Measurements from ENCODE around the gene MFSD6L. TPM values are rescaled to one million over a fixed set of nuclear protein-coding genes. Genes with fewer than 3 reads are reported as not detected.

The MFSD6L gene
- total RNA-seq, 2 experiments from 2014 or later, result 0.22 TPM; not detected in 1

DNA sequence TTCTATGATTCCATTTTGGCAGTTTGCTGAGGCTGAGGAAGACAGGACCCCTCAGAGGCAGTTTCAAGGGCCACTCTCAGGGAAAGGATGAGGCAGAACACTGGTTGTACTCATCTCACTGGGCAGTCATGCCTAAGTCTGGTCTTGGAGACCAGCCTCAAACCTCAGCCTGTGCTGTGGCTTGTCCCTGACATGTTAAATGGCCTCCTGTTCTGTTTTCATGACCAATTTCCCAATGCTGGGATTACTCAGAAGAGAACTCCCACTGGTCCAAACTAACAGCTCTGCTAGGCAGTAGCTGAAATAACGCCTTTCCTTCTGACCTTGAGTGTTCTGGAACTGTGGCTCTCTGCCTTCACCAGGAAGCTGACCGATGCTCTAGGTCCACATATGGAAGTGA, 32.4 kb downstream of the MFSD6L start:
- ATAC-seq (ENCODE audit: poor library complexity) (no peak), DNase-seq (no peak)
- intact Hi-C loops (cut with DNase I, micrococcal nuclease), result no loop called here
- Histone ChIP-seq H3K4me1 (ENCODE audit: insufficient read depth, low read length) (no peaks in the 10 kb centered on the region), H3K27ac (ENCODE audit: low read depth in 1 of 2, low read length in 2 of 2) (no peak overlapping the region), H3K4me3 (ENCODE audit: low read length) (no peak overlapping the region), H3K27me3 (ENCODE audit: control insufficient read depth in 1 of 2, insufficient read depth in 2 of 2, low read length in 2 of 2) (no peaks in the 10 kb centered on the region), H3K36me3 (ENCODE audit: insufficient read depth, low read length) (no peaks in the 10 kb centered on the region), H3K9me3 (ENCODE audit: control insufficient read depth in 1 of 2, insufficient read depth in 1 of 2, low read length in 2 of 2) (no peaks in the 10 kb centered on the region)
- Mint-ChIP-seq H3K27me3 (peaks cover 14% of the 10 kb centered on the region), H3K36me3 (ENCODE audit: low read depth) (no peaks in the 10 kb centered on the region), H3K9me3 (no peaks in the 10 kb centered on the region), H3K4me3 (no peak overlapping the region), H3K27ac (no peak overlapping the region), H3K4me1 (ENCODE audit: low read depth) (no peaks in the 10 kb centered on the region)
- ChIA-PET CTCF (no interaction called here), POLR2A (no interaction called here)
- TF ChIP-seq, protein P1, sequence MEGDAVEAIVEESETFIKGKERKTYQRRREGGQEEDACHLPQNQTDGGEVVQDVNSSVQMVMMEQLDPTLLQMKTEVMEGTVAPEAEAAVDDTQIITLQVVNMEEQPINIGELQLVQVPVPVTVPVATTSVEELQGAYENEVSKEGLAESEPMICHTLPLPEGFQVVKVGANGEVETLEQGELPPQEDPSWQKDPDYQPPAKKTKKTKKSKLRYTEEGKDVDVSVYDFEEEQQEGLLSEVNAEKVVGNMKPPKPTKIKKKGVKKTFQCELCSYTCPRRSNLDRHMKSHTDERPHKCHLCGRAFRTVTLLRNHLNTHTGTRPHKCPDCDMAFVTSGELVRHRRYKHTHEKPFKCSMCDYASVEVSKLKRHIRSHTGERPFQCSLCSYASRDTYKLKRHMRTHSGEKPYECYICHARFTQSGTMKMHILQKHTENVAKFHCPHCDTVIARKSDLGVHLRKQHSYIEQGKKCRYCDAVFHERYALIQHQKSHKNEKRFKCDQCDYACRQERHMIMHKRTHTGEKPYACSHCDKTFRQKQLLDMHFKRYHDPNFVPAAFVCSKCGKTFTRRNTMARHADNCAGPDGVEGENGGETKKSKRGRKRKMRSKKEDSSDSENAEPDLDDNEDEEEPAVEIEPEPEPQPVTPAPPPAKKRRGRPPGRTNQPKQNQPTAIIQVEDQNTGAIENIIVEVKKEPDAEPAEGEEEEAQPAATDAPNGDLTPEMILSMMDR (IDR thresholded peaks at IDR 0.05), result no peak

DNA sequence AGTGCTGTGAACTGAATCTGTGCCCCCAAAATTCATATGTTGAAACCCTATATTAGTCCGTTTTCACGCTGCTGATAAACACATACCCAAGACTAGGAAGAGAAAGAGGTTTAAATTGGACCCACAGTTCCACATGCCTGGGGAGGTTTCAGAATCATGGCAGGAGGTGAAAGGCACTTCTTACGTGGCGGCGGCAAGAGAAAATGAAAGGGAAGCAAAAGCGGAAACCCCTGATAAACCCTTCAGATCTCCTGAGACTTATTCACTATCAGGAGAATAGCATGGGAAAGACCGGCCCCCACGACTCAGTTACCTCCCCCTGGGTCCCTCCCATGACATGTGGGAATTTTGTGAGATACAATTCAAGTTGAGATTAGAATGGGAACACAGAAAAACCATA, 37.2 kb downstream of the MFSD6L start:
- no peaks in the 10 kb centered on the region for H3K36me3 Mint-ChIP-seq (ENCODE audit: low read depth)
- no peak for DNase-seq
- TF ChIP-seq, protein P1 (IDR thresholded peaks at IDR 0.05), result no peak
- Histone ChIP-seq H3K4me3 (ENCODE audit: low read length) (no peak overlapping the region), H3K27me3 (ENCODE audit: control insufficient read depth in 1 of 2, insufficient read depth in 2 of 2, low read length in 2 of 2) (no peaks in the 10 kb centered on the region), H3K27ac (ENCODE audit: low read depth in 1 of 2, low read length in 2 of 2) (no peak overlapping the region), H3K9me3 (ENCODE audit: control insufficient read depth in 1 of 2, insufficient read depth in 1 of 2, low read length in 2 of 2) (no peaks in the 10 kb centered on the region), H3K4me1 (ENCODE audit: insufficient read depth, low read length) (no peaks in the 10 kb centered on the region), H3K36me3 (ENCODE audit: insufficient read depth, low read length) (no peaks in the 10 kb centered on the region)
- no peak for ATAC-seq (ENCODE audit: poor library complexity)
- H3K4me3 Mint-ChIP-seq, result no peak overlapping the region
- no peaks in the 10 kb centered on the region for H3K9me3 Mint-ChIP-seq
- ChIA-PET POLR2A (no interaction called here), CTCF (no interaction called here)
- no peak overlapping the region for H3K27ac Mint-ChIP-seq
- intact Hi-C loops (cut with DNase I, micrococcal nuclease), result no loop called here
- no peaks in the 10 kb centered on the region for H3K4me1 Mint-ChIP-seq (ENCODE audit: low read depth)
- H3K27me3 Mint-ChIP-seq, result peaks cover 13% of the 10 kb centered on the region

DNA sequence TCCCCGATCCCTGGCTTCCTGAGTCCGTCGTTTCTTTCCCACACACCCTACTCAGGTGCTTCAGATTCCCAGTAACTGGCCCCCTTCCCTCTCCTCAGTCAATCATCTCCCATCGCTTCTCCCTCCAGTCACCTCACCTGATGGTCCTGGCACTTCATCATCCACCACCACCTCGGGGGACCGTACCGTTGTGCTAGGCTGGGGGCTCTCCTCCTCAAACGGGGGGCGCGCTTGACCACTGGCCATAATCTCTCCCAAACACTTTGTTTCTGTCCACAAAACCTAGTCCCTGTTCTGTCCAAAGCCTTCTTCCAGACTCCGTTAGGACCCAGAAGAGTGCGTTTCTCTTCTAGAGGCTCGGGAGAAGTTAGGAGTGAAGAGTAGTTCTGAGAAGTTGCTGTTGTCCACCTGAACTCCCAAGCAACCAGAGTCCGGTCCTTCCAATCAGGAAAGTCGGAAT, 41.0 kb downstream of the MFSD6L start, which contains the start of gene SPDYE4:
Gene SPDYE4, minus strand, starts transcription at position 410 of the 460 bp plus-strand sequence. Its CDS starts 164 bp downstream, at position 246.
- no peak for ATAC-seq (ENCODE audit: poor library complexity)
- Histone ChIP-seq H3K36me3 (ENCODE audit: insufficient read depth, low read length) (no peaks in the 10 kb centered on the region), H3K9me3 (ENCODE audit: control insufficient read depth in 1 of 2, insufficient read depth in 1 of 2, low read length in 2 of 2) (no peaks in the 10 kb centered on the region), H3K27ac (ENCODE audit: low read depth in 1 of 2, low read length in 2 of 2) (no peak within 1 kb of the TSS), H3K4me3 (ENCODE audit: low read length) (no peak within 1 kb of the TSS), H3K27me3 (ENCODE audit: control insufficient read depth in 1 of 2, insufficient read depth in 2 of 2, low read length in 2 of 2) (peaks cover 0 to 4% of the 10 kb centered on the region in 2 experiments), H3K4me1 (ENCODE audit: insufficient read depth, low read length) (no peaks in the 10 kb centered on the region)
- H3K9me3 Mint-ChIP-seq, result no peaks in the 10 kb centered on the region
- H3K4me1 Mint-ChIP-seq (ENCODE audit: low read depth), result no peaks in the 10 kb centered on the region
- H3K27me3 Mint-ChIP-seq, result peaks cover 18% of the 10 kb centered on the region
- POLR2A ChIA-PET, result no interaction called here
- TF ChIP-seq, protein P1 (IDR thresholded peaks at IDR 0.05), result no peak
- no peak within 1 kb of the TSS for H3K4me3 Mint-ChIP-seq
- intact Hi-C loops (cut with DNase I, micrococcal nuclease), result loop anchor here in 1 of 2 experiments (10.0 kb wide), 2 partner anchors 137 to 237 kb away; no protein-coding TSS in a partner anchor
- no peak for DNase-seq
- H3K36me3 Mint-ChIP-seq (ENCODE audit: low read depth), result no peaks in the 10 kb centered on the region
- H3K27ac Mint-ChIP-seq, result no peak within 1 kb of the TSS
- CTCF ChIA-PET, result no interaction called here
